Transverse colon (tissue), 4 donors: ENCODE data around the gene ITGB2. TPM values are rescaled to one million over a fixed set of nuclear protein-coding genes. Genes with fewer than 3 reads are reported as not detected.

Experiments used
- DNase-seq: peaks from one replicate; pipeline ENCODE4 v3.0.0-alpha.2; 2019
- H3K27ac ChIP-seq, 4 donors: fragments of 200-600 bp; sonication (generic); 2 replicates each; pipeline ENCODE4 v1.5.1; 2016 to 2018; ENCODE audit warnings: inconsistent platforms in 4 of 4
- H3K27me3 ChIP-seq: fragments of 200-600 bp; sonication (generic); 2 replicates; pipeline ENCODE4 v1.5.1; 2017; ENCODE audit warnings: inconsistent platforms
- H3K36me3 ChIP-seq, 4 donors: fragments of 200-600 bp; sonication (generic); 2 replicates each; pipeline ENCODE4 v1.5.1; 2017 to 2019; ENCODE audit warnings: inconsistent platforms in 4 of 4
- H3K4me1 ChIP-seq, 4 donors: fragments of 200-600 bp; sonication (generic); 2 replicates each; pipeline ENCODE4 v1.5.1; 2017 to 2020; ENCODE audit warnings: inconsistent platforms in 4 of 4
- H3K4me3 ChIP-seq, 4 donors: fragments of 200-600 bp; sonication (generic); 1 replicate in 1 of 4; 2 replicates in 3 of 4; pipeline versions ENCODE4 v1.5.1 to v1.6.1; 2017 to 2019; ENCODE audit warnings: inconsistent platforms in 4 of 4
- H3K9me3 ChIP-seq, 2 donors: fragments of 200-600 bp; sonication (generic); 2 replicates each; pipeline ENCODE4 v1.5.1; 2017 to 2019; ENCODE audit warnings: inconsistent platforms in 2 of 2
- CTCF ChIP-seq, 5 experiments: fragments of 200-600 bp in 3 of 5; fragments of 450-650 bp in 2 of 5; sonication (generic) in 3 of 5; IDR thresholded peaks; 1 replicate in 2 of 5; 2 replicates in 3 of 5; pipeline ENCODE4 v1.5.1; 2016 to 2017; ENCODE audit warnings: antibody characterized with exemption in 5 of 5, inconsistent platforms in 3 of 5, mild to moderate bottlenecking in 2 of 5, moderate library complexity in 1 of 5
- EP300 ChIP-seq: sonication (generic); formaldehyde crosslinking; IDR thresholded peaks from one replicate; pipeline ENCODE4 v1.6.1; 2017; ENCODE audit warnings: antibody characterized with exemption, low read depth
- POLR2A ChIP-seq: fragments of 450-650 bp; IDR thresholded peaks from one replicate; pipeline ENCODE4 v1.6.1; 2016; ENCODE audit warnings: antibody characterized with exemption, mild to moderate bottlenecking, moderate library complexity
- POLR2AphosphoS5 ChIP-seq, 3 donors: sonication (generic); formaldehyde crosslinking; IDR thresholded peaks; one replicate each; pipeline ENCODE4 v1.6.1; 2016; ENCODE audit warnings: antibody characterized with exemption in 3 of 3
- WGBS, 2 donors: methylation state at CpG; one replicate each; pipeline ENCODE4 v1.1.5; 2018; ENCODE audit warnings: low coverage in 1 of 2; 5-methylcytosine and 5-hydroxymethylcytosine counted together
- in situ Hi-C, 4 donors: fragments of 200-750 bp; cut with MboI; loops; one replicate each; pipeline versions ENCODE4 v1.15.0 to v1.15.1; 2017; ENCODE audit warnings: low sequenced_read_pairs in 3 of 4, low pct_ligation_motif_present in 1 of 4, low pct_unique_long_range_greater_than_20kb in 1 of 4
- intact Hi-C: fragments of 100-400 bp; cut with DNase I; formaldehyde crosslinking; loops from one replicate; pipeline ENCODE4 v1.15.1; 2023; ENCODE audit warnings: low total_unique reads
- total RNA-seq, 4 donors: library from RNA; depleted of rRNA; stranded (reverse); fragments of >200 nt; gene quantifications; one replicate each; pipeline ENCODE4 v1.1.0, GENCODE V29; 2016

ITGB2 gene
- total RNA-seq, 4 donors from 2014 or later, result 14.2 to 32.4 (median 24.9) TPM

GRCh38 chr21:44909719-44910118, 11.0 kb downstream of the ITGB2 start:
- Histone ChIP-seq H3K27ac (peak overlapping the region in 2 of 4 donors; percentile 58 to 82), H3K4me1 (peaks cover 10 to 46% (median 32%) of the 10 kb centered on the region in 4 donors), H3K9me3 (no peaks in the 10 kb centered on the region), H3K36me3 (no peaks in the 10 kb centered on the region), H3K4me3 (no peak overlapping the region), H3K27me3 (no peaks in the 10 kb centered on the region)
- intact Hi-C loops (no loop called here), in situ Hi-C loops (no loop called here)
- TF ChIP-seq CTCF (IDR thresholded peaks at IDR 0.05) (no peak), POLR2AphosphoS5 (IDR thresholded peaks at IDR 0.05) (no peak), EP300 (no peak), POLR2A (no peak)
- WGBS, 2 donors, result 92% methylated on average over 9 of the region's 9 CpGs; no CpG with 5 or more reads in 1 of the 2 donors
- DNase-seq, result no peak

DNA sequence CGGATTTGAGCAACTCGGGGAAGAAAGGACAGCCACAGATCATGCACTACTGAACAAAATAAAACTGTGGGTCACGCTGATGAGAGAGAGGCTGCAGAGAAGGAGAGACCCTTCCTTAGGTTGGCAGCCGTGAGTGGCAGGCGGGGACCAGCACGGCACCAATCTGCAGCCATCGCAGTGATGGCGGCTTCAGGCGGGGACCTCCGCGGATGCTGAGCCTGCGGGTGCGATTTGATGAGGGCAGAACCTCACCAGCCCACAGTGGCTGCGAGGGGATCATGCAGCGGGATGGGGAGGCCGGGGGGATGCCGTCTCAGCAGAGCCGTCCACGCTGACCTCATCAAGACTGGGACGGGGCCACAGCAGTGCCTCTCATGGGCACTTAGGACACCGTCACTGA, 11.8 kb downstream of the ITGB2 start:
- TF ChIP-seq CTCF (IDR thresholded peaks at IDR 0.05), result no peak
- no peak for TF ChIP-seq POLR2A
- no peak for TF ChIP-seq POLR2AphosphoS5 (IDR thresholded peaks at IDR 0.05)
- TF ChIP-seq EP300, result no peak
- Histone ChIP-seq H3K27ac (peak overlapping the region in 2 of 4 donors; percentile 66 to 82), H3K9me3 (no peaks in the 10 kb centered on the region), H3K4me1 (peaks cover 10 to 46% (median 32%) of the 10 kb centered on the region in 4 donors), H3K4me3 (no peak overlapping the region), H3K36me3 (no peaks in the 10 kb centered on the region), H3K27me3 (no peaks in the 10 kb centered on the region)
- 90% methylated on average over 21 of the region's 21 CpGs; no CpG with 5 or more reads in 1 of the 2 donors for WGBS, 2 donors
- intact Hi-C loops (no loop called here), in situ Hi-C loops (no loop called here)
- DNase-seq, result no peak

DNA sequence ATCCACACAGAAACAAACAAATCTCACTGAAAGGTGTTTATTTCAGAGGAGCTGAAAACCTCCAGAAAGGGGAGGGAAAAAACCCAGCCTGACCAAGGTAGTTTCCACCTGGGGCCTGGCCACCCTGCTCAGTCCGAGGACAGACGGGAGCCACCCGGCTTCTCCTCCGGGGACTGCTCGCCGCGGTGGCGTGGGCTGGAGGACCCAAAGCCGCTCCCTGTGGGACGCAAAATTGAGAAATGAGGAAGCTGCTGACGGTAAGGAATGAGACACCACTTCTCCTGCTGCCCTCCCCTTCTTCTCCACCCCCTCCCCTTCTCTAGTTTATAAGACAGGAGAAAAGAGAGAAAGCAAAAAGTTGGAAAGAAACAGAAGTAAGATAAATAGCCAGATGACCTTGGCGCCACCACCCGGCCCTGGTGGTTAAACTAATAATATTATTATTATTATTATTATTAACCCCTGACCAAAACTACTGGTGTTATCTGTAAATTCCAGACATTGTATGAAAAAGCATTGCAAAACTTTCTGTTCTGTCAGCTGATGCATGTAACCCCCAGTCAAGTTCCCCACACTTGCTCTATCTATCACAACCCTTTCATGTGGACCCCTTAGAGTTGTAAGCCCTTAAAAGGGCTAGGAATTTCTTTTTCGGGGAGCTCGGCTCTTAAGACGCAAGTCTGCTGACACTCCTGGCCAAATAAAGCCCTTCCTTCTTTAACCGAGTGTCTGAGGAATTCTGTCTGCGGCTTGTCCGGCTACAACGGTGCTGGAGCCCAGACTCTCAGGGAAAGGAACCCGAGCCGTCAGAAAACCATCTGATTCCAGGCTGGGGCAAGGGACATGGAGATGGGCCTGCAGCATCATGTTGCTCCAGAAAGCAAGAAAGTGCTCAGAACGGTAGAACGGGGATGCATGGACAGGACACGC, 12.5 kb downstream of the ITGB2 start:
- TF ChIP-seq CTCF (IDR thresholded peaks at IDR 0.05), result peak in 1 of 5 experiments; percentile 15
- no peak for TF ChIP-seq POLR2A
- peak in 1 of 3 donors; percentile 21 for TF ChIP-seq POLR2AphosphoS5 (IDR thresholded peaks at IDR 0.05)
- no peak for TF ChIP-seq EP300
- intact Hi-C loops, result no loop called here
- Histone ChIP-seq H3K4me3 (no peak overlapping the region), H3K4me1 (peaks cover 10 to 40% (median 27%) of the 10 kb centered on the region in 4 donors), H3K27me3 (no peaks in the 10 kb centered on the region), H3K36me3 (no peaks in the 10 kb centered on the region), H3K9me3 (no peaks in the 10 kb centered on the region), H3K27ac (peak overlapping the region; percentile 15 to 82 (median 46))
- WGBS, 2 donors, result 60 to 80% methylated on average over 1 to 25 of the region's 25 CpGs
- in situ Hi-C loops, result no loop called here
- no peak for DNase-seq

- Histone ChIP-seq H3K27me3 (no peaks in the 10 kb centered on the region), H3K27ac (peak overlapping the region; percentile 15 to 82 (median 46)), H3K4me1 (peaks cover 10 to 35% (median 25%) of the 10 kb centered on the region in 4 donors), H3K9me3 (no peaks in the 10 kb centered on the region), H3K4me3 (no peak overlapping the region), H3K36me3 (no peaks in the 10 kb centered on the region)
- no peak for DNase-seq
- intact Hi-C loops, result no loop called here
- 61 to 64% methylated on average over 2 to 16 of the region's 16 CpGs for WGBS, 2 donors
- TF ChIP-seq EP300 (no peak), POLR2A (no peak), CTCF (IDR thresholded peaks at IDR 0.05) (no peak), POLR2AphosphoS5 (IDR thresholded peaks at IDR 0.05) (no peak)
- in situ Hi-C loops, result no loop called here
Observed at GRCh38 chr21:44907225-44907965, 13.3 kb downstream of the ITGB2 start.
